GM12874 (cell line): ENCODE results near the gene LEFTY1.

Source experiments
- TF ChIP-seq, protein P1 (sequence below): IDR thresholded peaks from 2 replicates; pipeline ENCODE4 v1.5.1; 2011; ENCODE audit warnings: low read depth, mild to moderate bottlenecking, control low read depth, low read length, moderate library complexity; ENCODE audit not compliant: insufficient read depth

Gene LEFTY1

DNA sequence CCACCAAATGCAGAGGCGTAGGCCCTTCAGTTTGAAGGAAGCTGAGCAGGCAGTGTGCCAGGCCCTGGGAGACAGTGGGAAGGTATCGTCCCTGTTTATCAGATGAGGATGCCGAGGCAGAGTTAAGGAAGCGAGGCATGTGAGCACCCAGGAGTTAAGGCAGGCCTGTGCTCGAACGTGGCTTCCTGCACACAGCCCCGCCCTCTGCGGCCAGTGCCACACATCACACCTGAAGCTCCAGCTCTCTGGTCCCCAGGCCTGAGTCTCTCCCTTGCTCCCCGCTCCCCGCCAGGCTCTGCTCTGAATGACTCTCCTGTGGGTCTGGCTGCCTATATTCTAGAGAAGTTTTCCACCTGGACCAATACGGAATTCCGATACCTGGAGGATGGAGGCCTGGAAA, 46.9 kb downstream of the LEFTY1 start:
- TF ChIP-seq, protein P1, sequence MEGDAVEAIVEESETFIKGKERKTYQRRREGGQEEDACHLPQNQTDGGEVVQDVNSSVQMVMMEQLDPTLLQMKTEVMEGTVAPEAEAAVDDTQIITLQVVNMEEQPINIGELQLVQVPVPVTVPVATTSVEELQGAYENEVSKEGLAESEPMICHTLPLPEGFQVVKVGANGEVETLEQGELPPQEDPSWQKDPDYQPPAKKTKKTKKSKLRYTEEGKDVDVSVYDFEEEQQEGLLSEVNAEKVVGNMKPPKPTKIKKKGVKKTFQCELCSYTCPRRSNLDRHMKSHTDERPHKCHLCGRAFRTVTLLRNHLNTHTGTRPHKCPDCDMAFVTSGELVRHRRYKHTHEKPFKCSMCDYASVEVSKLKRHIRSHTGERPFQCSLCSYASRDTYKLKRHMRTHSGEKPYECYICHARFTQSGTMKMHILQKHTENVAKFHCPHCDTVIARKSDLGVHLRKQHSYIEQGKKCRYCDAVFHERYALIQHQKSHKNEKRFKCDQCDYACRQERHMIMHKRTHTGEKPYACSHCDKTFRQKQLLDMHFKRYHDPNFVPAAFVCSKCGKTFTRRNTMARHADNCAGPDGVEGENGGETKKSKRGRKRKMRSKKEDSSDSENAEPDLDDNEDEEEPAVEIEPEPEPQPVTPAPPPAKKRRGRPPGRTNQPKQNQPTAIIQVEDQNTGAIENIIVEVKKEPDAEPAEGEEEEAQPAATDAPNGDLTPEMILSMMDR = no peak

DNA sequence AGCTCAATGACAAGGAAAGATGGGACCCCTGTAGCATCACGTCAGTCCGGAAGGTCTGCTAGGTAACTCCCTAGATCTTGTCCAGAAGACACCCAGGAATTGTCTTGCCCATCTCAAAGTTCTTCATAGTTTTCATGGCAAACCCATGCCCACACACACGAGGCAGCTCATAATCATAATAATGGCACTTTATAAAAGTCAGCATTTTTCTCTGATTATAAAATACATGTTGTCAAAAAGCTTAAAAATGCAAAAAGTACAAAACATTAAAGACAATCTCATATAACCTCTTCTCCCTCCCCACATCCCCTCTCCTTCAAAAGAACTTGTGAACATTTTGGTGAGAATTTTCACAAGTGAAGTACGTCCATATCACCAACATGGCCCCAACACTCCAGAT, 48.2 kb downstream of the LEFTY1 start:
- TF ChIP-seq, protein P1 = no peak

DNA sequence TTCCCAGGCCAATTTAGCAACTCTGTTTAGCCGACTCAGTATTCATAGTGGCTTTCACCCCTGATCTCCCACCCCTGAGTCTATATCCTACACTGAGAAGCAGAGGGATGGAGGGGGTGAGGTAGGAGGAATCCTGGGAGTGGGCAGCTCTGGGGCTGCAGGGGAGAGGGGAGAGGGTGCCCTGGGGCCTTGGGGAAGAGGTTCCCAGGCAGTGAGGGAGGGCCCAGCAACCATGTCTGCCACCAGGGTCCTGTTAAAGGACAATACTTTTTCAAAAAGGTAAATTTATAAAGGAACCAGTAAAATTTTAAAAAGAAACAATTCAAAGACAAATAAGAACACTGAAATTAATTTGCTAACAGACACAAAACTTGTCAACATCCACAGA, 48.7 kb downstream of the LEFTY1 start:
- TF ChIP-seq, protein P1 = no peak

DNA sequence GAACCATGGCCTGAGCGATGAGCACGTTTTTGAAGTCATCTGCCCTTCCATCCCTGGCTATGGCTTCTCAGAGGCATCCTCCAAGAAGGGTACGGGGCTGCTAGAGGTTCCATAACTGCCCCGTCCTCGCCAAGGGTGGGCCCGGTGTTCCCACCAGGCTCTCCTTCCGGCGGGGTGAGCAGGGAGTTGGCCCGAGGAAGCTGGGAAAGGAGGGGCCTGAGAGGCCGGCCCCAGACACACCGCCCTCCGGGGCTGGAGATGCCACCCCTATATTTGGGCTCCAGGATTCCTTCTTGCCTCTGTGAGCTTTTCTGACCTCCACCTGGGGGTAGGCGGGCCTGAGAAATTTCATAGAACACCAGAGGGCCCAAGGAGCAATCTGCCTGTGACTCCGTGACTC, 50.2 kb downstream of the LEFTY1 start:
- TF ChIP-seq, protein P1 = no peak
